Left hindlimb (tissue), 1 donor: Measurements from ENCODE around the gene IBTK.
"Not testable (repeated sequence)": the region's sequence is repeated elsewhere in the genome, so short reads cannot be mapped to it uniquely, and the experiment has no call there.

Experiments
- DNase-seq: peaks from one replicate; pipeline ENCODE4 v3.0.0-alpha.2; 2018

IBTK gene, protein sequence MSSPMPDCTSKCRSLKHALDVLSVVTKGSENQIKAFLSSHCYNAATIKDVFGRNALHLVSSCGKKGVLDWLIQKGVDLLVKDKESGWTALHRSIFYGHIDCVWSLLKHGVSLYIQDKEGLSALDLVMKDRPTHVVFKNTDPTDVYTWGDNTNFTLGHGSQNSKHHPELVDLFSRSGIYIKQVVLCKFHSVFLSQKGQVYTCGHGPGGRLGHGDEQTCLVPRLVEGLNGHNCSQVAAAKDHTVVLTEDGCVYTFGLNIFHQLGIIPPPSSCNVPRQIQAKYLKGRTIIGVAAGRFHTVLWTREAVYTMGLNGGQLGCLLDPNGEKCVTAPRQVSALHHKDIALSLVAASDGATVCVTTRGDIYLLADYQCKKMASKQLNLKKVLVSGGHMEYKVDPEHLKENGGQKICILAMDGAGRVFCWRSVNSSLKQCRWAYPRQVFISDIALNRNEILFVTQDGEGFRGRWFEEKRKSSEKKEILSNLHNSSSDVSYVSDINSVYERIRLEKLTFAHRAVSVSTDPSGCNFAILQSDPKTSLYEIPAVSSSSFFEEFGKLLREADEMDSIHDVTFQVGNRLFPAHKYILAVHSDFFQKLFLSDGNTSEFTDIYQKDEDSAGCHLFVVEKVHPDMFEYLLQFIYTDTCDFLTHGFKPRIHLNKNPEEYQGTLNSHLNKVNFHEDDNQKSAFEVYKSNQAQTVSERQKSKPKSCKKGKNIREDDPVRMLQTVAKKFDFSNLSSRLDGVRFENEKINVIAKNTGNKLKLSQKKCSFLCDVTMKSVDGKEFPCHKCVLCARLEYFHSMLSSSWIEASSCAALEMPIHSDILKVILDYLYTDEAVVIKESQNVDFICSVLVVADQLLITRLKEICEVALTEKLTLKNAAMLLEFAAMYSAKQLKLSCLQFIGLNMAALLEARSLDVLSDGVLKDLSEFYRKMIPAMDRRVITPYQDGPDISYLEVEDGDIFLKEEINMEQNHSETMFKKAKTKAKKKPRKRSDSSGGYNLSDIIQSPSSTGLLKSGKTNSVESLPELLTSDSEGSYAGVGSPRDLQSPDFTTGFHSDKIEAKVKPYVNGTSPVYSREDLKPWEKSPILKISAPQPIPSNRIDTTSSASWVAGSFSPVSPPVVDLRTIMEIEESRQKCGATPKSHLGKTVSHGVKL (N-terminal part only)

DNA sequence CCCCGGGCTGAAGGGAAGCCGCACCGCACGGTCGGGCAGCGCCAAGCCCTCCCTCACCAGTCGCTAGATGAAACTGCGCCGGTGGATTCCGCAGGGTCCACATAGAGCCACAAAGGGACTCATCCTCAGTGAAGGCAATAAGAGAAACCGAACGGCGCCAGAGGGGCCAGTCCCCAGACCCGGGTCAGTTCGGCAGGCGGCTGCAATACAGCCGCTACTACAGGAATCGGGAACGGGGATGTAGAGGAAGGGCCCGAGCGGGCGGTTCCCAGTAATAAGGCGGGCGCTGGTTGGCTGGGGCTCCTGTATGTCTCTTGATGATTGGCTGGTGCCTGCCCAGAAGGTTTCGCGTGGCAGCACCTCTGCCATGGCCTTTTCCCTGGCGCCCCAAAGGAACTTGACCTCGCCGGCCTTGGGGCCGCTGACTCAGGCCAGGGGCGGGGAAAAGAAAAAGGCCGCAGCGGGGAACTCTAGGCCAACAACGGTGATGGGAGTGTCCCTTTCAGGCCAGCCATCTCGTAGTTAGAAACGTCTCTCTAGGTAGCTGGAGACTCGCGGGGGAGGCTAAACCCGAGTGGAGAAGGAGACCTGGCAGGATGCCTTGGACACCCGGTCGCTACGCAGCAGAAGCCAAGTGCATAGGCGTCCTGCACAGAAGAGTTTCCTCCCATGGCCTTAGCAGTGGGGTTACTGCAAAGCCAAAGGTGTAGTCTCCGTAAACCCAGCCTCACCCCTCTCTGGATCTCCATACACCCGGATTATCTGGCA lies at the start of gene IBTK:
TSS of gene IBTK (minus strand) at position 240 of the 768 bp plus-strand sequence. CDS start 7,258 bp downstream, outside the sequence.
- peak; percentile 96 for DNase-seq

DNA sequence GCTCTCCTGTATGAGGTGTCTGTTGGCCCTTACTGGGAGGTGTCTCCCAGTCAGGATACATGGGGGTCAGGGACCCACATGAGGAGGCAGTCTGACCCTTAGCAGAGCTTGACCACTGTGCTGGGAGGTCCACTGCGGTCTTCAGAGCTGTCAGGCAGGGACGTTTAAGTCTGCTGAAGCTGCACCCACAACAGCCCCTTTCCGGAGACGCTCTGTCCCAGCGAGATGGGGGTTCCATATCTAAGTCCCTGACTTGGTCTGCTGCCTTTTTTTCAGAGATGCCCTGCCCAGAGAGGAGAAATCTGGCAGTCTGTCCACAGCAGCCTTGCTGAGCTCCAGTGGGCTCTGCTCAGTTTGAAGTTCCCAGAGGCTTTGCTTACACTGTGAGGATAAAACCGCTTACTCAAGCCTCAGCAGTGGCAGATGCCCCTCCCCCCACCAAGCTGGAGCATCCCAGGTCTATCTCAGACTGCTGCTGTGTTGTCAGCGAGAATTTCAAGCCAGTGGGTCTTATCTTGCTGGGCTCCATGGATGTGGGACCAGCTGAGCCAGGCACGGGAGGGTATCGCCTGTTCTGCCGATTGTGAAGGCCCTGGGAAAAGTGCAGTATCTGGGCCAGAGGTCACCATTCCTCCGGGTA lies 36.3 kb upstream of the IBTK start:
- DNase-seq, result no peak

DNA sequence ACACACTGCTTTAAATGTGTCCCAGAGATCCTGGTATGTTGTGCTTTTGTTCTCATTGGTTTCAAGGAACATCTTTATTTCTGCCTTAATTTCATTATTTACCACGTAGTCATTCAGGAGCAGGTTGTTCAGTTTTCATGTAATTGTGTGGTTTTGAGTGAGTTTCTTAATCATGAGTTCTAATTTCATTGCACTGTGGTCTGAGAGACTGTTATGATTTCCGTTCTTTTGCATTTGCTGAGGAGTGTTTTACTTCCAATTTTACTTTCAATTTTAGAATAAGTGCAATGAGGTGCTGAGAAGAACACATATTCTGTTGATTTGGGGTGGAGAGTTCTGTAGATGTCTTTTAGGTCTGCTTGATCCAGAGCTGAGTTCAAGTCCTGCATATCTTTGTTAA lies 34.0 kb upstream of the IBTK start:
- not testable (repeated sequence) for DNase-seq

DNA sequence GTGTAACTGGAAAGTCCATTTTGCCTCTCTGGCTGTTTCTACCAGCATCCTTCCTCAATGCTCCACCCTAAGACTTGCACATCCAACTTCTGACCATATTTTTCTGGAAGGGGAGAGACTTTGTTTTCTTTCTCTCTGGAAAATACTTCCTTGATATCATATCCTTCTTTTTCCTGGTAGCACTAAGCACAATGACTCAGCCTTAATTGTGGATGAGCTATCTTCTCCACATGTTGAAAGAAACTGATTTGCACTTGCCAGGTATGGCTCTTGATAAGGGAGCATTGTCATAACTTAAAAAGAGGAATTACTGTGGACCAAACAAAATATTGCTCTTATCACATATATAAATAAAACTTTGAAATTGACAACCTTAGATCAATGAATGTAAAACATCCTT lies 30.1 kb upstream of the IBTK start:
- no peak for DNase-seq

DNA sequence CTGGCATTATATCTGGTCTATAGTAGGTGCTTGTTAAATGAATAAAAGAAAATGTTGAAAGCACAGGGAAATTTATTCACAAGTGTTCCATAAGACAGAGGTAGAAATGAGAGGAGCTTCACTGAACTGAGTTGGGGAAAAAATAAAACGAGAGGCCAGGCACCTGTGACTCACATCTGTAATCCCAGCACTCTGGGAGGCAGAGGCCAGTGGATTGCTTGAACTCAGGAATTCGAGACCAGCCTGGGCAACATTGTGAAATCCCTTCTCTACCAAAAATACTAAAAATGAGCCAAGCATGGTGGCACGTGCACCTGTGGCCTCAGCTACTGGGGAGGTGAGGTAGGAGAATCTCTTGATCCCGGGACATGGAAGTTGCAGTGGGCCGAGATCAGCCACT lies 28.1 kb upstream of the IBTK start:
- DNase-seq, result no peak

DNA sequence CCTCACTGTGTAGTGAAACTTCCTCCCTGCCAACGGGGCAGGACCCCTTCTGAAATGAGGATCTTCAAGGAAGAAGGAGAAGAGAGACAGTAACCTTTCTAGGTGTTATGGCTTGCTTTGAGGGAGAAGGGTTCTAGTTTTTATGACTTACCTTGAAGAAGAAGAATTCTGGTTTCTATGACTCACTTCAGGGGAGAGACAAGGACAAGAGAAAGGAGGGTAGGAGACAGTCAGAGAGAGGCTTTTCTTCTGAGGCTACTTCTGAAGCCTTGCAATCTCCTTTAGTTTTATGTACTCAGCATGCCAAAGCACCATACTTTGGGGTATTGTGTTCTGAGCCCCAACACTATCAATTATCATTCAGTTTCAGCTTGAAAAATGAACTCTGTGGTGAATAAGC lies 25.8 kb upstream of the IBTK start:
- DNase-seq, result no peak

DNA sequence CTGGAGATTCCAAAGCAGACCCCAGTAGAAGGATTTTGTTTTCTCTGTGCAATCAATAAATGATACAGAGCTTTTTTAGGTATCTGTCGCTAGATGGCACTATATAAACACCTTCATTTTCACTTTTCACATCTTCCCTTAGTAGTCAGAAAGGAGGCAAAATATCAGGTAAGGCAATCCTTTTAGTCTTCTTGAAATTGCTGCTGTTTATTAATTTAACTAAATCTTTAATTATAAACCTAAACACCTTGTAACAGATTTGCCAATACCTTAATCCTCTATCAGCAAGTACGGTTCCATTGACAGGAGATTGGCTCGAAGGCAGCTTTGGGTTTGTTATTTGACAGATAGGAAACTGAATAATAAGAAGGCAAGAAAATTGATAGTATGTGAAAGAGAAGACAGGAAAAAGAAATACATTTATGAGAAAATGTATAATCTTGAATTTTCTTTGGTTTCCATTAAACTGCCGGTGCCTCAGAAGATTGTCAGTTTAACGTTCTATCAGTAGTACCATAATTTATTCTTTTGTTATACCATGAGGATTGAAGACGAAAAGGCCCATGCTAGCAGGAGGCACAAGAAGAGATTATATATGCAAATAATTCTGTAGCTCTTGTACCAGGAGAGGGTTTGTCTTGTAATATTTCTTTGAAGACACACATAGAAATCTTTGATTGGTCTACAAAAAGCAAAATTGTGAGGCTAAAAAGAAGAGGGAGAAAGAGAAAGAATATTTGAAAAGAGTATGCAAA lies 23.5 kb upstream of the IBTK start:
- DNase-seq, result no peak

DNA sequence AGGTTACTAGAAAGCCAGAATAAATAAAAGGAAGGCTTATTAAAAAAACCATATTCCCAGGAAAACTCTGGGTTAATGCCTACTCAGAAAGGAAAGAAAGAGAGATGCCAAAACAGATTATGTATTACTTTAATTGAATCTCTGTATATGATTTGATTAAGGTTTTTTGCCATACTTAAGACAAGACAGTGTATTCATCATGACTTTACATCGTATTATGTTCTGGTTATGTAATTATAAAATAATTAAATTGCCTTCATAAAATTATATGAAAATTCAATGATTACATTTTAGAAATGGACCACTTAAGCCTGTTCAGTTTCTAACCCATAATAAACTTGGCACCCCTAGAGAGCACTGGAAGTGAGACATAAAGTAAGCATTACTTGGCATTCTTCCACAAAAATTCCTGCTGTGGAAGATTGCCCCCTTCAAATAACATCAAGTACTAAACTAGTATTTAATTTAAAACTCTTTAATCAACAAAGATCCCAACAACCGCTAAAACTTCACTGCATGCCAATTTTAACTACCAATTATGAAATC lies 20.8 kb upstream of the IBTK start:
- no peak for DNase-seq

DNA sequence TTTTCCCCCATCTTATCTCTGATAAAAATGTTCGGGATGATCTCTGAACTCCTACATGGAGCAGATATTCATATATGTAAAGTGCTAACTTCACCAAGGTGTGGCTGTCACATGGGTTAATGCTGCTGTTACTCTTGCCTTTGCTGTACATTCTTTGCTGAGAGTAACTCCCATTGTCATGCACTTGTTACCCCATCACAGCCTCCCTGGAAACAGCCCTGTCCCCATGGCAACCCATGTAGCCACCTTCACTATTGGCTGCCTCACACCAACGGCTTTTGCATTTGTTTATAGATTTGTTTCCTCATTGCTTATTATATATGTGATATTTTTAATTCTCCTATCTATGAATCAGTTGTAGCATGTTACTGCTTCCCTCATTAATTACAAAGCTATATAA lies 17.3 kb upstream of the IBTK start:
- no peak for DNase-seq

DNA sequence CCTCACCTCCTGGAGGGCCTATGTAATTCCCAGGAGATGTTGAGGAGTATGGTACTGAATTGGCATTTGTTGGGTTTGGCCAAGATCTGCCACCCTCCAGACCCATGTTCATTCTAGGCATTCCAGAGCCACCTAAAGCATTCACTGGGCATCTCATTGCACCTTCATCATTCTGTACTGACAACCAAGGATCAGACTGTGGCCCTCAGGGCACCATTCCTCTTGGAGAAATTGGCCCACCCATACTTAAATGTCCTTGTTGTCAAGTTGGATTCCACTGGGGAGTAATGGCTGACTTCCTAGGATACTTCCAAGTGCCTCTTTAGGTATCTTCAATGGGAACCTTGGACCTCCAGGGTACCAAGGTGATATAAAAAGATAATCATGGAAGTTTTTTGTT lies 16.8 kb upstream of the IBTK start:
- DNase-seq, result no peak

DNA sequence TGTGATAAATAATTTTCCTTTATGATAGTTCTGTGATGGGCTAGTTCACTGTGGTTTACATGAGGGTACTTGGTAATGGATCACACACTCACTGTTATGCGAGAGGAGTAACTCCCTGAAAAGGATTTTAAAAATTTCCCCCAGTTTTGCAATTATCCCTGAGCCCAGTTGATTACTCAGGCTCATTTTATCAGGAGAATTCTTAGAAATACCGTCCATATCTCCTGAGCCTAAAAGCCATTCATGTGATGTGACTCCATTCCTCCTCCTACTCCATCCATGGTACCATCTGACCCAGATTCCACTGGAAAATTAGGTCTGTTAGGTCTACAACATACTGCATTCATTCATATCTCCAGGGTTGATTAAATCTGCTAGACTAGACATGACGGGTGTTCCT lies 16.4 kb upstream of the IBTK start:
- no peak for DNase-seq

DNA sequence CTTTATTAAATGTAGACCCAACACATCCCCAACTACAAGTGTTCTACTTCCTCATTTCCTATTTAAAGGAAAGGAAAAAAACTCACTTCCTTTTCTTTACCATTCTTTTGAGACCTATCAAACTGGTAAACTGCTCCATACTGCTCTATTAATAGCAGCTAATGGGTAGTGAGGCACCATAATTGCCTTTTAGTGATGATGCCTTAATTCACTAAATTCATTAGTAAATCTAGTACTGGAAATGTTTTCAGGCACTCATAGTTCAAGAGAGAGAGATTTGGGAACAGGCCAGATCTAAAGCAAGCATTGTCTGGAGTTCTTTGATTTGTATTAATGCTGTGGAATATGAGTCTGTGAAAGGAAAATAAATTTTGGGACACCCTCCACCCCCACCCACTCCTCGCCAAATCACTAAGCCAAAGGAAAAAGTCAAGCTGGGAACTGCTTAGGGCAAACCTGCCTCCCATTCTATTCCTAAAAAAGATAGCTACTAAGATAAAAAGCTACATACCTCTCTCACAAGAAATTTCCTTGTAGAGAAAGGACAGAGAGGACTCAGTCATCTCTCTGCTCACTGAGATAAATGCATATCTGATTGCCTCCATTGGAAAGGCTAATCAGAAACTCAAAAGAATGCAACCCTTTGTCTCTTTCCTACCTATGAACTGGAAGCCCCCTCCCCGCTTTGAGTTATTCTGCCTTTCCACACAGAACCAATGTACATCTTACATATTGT lies 13.6 kb upstream of the IBTK start:
- no peak for DNase-seq

DNA sequence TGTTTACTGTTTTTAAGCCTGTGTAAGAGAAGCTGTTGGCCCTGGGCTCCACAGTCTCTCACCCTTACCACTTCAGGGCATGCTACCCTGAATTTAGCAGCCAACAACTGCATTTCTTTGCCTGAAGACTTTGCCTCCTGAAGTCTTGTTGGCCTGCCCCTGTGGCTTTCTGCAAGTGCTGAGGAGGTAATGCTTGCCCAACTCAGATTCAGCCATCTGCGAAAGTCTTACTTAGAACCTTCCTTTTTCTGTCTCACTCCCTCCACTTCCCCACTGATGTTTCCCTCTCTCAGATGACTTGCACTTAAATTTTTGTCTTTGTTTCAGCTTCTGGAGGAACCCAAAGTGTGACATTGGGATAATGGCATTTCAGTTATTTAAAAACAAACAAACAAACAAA lies 11.8 kb upstream of the IBTK start:
- no peak for DNase-seq

DNA sequence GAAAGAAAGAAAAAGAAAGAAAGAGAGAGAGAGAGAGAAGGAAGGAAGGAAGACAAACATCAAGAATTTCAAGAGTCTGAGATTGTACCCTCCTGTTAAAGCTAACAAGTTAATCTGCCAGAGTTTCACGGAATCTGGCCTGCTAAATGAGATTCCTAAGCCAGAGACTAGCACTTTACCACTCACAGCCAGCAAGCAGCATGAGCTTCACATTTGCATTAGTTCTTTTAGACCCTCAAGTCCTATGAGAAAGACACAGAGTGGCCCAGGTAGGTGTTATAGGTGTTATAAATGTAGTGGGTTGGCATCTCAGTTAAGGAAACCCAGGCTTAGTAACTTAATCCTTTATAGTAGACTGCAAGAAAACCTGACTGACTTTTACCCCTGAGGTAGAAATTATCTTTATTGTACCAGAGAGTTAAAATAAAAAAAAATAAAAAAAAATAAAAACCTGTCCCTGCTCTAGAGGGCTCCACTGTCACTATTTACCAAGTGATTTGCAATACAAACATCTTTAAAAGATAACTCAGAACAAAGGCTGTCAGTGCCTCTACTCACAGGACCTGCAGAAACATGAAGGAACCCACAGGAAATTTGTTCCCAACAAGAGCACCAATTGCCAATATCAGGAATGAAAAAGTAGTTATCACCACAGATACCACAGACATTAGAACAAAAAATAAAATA lies 9.7 kb upstream of the IBTK start:
- DNase-seq, result no peak

DNA sequence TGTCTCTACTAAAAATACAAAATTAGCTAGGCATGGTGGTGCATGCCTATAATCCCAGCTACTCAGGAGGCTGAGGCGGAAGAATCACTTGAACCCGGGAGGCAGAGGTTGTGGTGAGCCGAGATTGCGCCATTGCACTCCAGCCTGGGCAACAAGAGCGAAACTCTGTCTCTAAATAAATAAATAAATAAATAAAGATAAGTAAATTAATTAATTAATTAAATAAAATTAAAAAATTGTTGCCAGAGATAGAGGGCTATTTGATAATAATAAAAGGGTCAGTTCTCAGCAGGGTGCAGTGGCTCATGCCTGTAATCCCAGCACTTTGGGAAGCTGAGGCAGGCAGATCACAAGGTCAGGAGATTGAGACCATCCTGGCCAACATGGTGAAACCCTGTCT lies 7.2 kb upstream of the IBTK start:
- DNase-seq, result not testable (repeated sequence)

DNA sequence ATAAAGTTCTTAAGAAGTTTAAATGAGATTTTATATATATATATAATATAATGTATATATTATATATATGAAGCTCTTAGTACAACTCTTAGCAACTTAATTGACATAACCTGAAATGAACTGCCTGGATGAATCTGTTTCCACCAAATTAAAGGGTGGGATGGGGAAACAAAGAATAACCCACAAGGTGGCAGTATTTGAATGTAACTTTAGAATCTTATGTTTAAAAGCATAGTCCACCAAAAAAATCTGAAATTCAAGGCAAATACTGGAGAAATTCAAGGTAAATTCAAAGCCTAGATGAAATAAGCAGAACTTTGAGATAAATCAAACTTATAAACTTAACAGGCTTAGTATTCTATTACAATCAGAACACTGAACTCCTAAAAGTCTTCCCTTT lies 4.4 kb upstream of the IBTK start:
- no peak for DNase-seq

DNA sequence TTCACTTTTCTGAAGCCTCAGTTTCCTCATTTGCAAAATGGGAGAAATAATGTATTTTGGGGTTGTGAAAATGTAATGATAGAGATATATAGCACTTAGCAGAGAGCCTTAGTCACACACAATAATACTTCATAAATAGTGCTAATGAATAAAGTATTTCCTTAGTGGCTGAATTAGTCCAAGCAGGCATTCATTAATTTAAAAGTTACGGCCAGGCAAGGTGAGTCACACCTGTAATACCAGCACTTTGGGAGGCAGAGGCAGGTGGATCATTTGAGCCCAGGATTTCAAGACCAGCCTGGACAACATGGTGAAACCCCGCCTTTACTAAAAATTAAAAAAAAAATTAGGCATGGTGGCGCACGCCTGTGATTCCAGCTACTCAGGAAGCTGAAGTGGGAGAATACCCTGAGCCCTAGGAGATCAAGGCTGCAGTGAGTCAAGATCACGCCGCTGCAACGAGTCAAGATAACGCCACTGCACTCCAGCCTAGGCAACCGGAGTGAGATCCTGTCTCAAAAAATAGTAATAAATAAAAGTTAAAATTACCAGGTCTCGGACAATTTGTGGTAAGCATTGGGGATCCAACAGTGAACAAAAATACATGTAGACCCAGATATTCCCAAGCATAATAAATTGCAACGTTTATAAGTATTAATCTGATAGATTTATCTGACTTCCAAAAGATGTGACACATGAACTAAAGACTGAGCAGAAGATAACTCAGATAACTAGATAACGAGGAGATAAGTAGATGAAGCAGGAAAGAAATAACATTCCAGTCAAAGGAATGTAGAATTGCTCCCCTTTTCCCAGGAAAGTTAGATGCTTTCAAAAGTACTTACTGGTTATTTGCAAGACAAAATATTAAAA lies 2.1 kb upstream of the IBTK start:
- no peak for DNase-seq

DNA sequence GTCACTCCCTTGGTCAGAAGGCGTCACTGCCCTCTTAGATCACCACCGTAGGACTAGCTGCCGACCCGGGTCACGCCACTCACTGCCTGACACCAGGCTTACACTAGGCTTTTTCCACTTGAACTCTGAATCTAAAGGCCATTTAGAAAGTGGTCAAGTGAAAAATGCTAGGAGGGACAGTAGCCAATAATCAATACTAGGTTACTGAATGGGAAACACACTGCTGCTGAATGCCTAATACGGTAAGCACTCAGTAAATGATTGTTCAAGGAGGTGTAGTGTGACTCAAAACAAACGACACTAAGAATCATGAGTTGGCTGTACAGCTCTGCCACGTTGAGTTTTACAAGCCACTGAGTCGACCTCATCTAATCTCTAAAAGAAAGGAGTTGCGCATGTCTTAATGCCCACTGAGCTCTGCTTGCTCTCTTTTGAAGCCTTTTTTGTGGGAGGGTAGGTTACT lies 760 bp upstream of the IBTK start:
- DNase-seq, result no peak
